GM10847 (cell line): Measurements from ENCODE around the gene FLYWCH2.

Experiments used
- POLR2A ChIP-seq: IDR thresholded peaks from 2 replicates; pipeline ENCODE4 v1.6.1; 2011; ENCODE audit not compliant: insufficient read length; ENCODE audit errors: extremely low read depth

Gene FLYWCH2

DNA sequence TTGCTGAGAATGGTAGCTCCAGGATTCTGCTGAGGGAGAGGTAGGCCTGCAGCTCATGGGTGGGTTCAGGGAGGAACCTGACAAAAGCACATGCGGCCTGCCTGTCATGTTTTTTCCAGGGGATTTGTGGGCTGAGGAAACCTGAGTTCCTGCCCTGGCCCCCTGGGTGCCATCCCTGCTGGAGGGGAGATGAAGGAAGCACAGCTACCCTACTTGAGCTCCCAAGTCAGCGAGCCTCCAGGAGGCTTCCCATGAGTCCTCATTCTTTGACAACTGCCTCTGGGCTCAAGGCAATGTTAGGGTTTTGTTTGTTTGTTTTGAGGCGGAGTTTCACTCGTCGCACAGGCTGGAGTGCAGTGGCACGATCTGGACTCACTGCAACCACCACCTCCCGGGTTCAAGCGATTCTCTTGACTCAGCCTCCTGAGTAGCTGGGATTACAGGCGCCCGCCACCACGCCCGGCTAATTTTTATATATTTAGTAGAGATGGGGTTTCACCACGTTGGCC lies 16.6 kb downstream of the FLYWCH2 start:
- no peak for TF ChIP-seq POLR2A

DNA sequence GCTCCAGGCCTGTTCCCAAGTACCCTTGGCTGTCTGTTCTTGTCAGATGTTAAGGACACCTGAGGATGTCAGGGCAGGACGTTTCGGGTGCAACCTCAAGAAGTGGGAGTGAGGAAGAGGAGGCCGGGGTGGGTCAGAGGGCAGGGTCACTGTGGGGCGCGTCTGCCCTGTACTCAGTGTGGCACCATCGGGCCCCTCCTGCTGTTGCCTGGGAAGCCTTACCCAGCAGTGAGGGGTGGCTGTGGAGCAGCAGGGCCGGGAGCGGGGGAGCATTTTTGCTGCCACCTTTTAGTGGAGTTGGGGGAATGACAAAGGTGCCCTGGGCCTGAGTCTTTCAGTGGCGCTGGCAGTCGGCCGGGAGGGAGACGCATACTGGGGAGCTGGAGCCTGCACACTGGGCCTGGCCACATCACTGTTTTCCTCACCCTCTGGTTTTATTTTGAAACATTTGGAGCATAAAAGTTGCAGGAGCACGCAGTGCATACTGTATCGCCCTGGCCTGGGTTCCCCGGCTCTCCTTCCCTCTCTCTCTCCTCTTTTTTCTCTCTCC lies 17.6 kb downstream of the FLYWCH2 start:
- TF ChIP-seq POLR2A, result no peak

DNA sequence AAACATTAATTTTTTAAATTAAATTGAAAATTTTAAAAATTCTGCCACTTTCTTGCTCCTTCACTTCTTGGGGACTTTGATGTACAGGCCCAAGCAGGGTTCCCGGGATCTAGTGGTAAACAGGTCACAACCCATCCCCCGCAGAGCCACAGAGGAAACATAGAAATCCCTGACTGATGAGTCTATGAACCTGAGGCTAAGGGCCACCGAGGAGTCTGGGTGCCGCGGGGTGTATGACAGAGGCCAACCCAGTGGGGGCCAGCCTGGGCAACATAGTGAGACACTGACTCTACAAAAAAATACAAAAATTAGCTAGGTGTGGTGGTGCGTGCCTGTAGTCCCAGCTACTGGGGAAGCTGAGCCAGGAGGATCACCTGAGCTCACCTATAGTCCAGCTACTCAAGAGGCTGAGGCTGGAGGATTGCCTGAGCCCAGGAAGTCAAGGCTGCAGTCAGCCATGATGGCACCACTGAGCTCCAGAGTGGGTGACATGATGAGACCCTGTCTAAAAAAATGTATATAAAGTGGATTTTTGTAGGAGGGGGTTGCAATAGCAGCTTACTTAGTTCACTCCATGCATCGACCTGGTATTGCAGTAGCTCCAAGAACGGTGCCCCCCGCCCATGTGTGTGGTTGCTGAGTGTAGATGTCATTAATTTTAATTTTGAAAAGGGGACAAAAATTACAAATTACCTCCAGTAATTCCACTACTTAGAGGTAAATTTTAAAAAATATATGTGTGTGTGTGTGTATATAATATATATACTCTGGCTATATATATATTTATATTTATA lies 19.5 kb downstream of the FLYWCH2 start:
- TF ChIP-seq POLR2A, result no peak

DNA sequence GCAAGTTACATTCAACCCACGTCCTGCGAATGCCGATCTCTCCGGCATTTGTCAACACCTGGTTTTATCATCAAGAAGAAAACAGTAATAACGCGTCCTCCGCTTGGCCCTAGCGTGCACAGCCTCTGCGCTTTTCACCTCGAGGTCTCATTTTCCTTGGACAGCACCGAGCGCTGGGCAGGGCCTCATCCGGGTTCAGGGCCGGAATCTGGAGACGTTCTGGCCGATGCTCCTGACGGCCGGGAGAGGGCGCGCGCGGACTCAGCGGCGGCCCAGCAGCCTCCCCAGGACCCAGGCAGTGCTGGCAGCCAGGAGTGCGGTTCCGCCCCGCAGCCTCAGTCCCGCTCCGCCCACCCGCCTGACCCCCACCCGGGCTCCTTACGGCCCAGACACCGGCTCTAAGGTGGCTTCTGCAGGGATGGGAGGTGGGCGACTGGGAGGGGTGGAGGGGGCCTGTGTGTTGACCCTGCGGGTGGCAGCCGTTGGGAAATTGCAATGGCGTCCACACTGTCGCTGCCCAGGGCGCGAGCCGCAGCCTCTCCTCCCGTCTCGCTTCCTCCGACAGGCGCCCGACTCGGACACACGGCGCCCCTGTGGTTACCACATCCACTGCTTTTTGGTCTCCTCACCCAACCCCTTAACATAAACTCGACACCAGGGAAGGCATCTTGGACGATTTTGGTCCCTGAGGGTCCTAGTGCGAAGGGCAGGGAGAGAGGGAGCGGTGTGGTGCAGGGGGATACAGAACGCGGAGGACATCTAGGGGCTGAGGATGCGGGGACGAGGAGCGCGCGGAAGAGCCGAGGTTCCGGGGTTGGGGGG lies 21.3 kb downstream of the FLYWCH2 start:
- peak; percentile 36 for TF ChIP-seq POLR2A

DNA sequence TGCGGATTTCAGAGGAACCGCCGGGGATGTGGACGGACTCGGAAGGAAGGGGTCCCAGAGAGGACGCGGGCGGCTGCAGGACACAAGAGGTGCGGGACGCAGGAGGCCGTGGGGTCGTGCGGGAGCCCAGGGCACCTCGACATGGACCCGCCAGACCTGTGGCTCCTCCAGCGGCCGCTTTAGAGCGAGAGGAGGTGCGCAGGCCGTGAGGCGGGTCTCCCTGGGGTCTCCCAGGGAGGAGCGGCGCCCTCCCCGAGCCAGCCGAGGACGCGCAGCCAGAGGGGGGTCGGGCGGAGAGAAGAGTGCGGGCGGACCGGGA lies 21.9 kb downstream of the FLYWCH2 start:
- TF ChIP-seq POLR2A, result no peak

DNA sequence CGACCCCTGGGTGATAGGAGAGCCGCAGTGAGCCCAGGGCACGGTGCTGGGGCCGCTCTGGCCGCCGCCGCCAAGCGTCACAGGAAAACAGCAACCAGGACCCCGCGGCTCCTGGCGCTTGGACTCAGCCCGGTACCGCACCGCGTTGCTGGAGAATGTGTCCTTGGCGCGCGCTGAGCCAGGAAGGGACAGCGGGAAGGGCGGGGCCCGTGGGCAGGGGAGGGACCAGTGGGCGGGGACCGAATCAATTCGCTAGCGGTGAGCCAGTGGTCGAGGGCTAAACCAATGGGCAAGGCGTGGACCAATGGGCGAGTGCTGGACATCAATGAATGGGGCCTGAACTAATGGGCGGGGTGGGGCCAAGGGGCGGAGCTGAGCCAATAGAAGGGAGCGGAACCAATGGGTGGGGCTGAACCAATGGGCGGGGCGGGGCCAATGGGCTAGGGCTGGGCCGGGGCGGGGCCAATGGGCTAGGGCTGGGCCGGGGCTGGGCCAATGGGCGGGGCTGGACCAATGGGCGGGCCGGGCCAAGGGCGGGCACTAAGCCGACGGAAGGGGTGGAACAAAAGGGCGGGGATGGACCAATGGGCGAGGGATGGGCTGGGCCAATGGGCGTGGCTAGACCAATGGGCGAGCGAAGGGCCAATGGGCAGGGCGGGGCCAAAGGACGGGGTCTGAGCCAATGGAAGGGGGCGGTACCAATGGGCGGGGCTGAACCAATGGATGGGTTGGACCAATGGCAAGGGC lies 22.4 kb downstream of the FLYWCH2 start:
- peak; percentile 94 for TF ChIP-seq POLR2A

DNA sequence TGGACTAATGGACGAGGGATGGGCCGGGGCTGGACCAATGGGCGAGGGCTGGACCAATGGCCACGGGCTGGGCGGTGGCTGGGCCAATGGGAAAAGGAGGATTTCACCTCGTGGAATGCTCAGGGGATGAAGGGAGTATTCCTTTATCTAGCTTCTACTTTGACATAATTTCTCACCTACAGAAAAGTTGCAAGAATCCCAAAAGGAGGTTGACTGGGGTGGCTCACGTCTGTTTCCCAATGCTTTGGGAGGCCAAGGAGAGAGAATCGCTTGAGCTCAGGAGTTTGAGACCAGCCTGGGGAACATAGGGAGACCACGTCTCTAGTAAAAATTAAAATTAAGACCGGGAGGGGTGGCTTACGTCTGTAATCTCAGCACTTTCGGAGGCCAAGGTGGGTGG lies 23.0 kb downstream of the FLYWCH2 start:
- TF ChIP-seq POLR2A, result no peak

DNA sequence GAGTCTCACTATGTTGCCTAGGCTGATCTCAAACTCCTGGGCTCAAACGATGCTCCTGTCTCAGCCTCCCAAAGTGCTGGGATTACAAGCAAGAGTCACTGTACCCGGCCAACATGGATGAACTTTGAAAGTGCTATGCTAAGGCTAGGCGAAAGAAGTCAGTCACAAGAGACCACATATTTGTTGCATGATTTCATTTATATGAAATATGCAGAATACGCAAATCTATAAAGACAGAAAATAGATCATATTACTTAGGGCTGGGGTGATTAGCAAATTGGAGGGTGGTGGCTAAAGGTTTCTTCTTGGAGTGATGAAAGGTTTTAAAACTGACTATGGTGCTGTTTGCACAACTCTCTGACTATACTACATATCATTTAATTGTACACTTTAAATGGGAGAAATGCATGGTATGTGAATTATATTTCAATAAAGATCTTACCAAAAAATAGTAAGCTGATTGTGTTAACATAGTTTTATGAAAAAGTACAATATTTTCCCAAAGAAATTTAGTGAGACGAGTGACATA lies 27.5 kb downstream of the FLYWCH2 start:
- no peak for TF ChIP-seq POLR2A

DNA sequence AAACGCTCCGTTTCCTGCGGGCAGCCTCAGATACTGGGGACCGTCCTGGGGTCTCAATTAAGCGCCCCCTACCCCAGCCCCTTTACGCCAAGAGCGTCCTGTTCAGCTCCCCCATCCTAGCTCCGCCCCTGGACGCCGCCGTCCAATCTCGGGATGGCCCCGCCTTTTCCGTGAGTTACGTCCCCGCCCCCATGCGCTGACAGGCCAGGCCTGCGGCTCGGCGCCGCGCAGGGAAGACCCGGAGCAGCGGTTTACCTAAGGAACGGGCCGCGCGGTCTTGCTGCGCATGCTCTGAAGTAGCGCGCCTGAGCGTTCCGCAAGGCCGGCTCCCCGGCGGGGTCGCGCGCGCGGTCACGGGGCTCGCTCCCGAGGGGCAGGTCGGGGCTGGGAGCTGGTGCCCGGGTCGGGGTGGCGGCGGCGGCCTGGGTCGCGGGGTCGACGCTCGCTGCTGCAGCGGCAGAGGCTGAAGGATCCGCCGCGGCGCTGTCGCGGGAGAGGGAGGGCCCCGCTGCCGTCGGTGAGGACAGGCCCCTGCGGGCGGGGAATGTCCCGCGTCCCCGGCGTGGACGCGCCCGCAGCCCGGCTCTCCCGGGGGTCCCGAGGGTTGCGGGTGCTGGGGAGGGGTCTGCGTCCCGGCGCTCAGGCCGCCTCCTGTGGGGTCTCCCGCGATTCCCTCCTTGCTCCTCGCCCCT lies 28.8 kb downstream of the FLYWCH2 start, which contains the start of gene FLYWCH1:
Gene FLYWCH1 (plus strand): TSS at position 294 of the 692 bp plus-strand sequence. CDS start 17,755 bp downstream, outside the sequence.
- TF ChIP-seq POLR2A, result no peak

DNA sequence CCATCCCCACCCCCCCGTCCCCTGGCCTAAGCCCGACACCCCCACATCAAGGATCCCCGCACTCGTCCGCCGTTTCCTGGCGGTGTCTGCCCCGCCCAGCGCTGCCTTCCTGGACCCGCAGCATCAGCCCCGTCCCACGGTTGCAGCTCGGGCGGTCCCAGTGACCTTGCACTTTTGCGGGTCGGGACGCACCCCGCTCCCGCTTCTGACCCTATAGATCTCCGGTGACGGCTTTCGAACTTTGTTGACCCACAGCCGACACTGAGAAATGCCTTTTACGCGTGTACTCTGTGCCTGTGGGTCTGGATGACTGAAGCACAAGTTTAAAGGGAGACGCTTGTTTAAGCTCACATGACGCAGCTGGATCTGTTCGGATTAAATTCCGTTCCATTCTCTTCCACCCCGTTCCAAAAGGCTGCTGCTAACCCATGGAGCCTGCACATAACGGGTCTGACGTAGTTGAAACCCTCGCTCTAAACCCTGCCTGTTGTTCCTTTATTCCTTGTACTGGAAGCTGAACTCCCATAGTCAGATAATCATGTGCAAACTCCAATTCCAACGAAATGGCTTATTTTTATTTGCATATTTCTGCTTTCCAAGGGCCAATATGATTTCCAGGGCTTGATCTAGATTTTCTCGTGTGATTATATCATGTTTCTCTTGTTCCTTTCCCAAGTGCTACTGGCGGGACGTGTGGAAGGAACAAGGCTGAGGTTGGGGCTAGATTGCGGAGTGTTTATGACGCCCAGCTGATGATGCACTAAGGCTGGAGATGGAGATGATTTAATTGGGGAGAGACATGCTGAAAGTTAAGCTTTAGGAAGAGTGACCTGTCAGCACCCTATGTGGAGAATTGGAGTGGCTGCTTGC lies 29.6 kb downstream of the FLYWCH2 start:
- TF ChIP-seq POLR2A, result no peak

DNA sequence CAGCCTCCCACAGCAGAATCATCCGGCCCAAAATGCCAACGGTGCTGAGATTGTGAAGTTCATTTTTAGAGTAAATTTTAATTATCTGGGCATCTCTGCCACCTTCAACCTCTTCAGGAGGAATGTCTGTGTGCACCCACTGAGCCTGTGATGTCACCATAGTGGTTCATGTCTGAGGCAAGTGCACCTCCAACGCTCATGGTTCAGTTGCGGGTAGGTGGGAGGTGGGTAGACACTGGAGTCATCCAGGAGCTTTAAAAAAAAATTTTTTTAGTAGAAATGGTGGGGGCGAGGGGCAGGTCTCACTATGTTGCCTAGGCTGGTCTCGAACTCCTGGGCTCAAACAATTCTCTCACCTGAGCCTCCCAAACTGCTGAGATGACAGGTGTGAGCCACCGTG lies 30.6 kb downstream of the FLYWCH2 start:
- no peak for TF ChIP-seq POLR2A

DNA sequence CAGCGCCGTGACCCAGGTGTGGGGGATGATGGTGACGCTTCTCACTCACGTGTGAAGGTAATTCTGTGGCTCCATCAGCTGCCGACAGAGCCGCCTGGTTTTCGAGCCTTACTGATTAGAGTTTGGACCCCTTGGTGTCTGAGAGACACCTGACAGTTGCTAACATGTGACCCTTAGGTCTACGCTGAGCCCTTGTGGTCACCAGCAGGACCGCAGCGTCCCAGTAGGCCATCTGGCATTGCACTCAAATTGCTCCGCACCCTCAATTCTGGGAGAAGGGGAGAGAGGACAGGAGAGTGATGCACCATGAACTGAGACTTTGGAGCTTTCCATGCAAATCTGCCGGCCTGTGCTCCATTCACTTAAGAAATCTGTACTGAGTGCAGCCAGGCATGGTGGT lies 31.2 kb downstream of the FLYWCH2 start:
- no peak for TF ChIP-seq POLR2A

DNA sequence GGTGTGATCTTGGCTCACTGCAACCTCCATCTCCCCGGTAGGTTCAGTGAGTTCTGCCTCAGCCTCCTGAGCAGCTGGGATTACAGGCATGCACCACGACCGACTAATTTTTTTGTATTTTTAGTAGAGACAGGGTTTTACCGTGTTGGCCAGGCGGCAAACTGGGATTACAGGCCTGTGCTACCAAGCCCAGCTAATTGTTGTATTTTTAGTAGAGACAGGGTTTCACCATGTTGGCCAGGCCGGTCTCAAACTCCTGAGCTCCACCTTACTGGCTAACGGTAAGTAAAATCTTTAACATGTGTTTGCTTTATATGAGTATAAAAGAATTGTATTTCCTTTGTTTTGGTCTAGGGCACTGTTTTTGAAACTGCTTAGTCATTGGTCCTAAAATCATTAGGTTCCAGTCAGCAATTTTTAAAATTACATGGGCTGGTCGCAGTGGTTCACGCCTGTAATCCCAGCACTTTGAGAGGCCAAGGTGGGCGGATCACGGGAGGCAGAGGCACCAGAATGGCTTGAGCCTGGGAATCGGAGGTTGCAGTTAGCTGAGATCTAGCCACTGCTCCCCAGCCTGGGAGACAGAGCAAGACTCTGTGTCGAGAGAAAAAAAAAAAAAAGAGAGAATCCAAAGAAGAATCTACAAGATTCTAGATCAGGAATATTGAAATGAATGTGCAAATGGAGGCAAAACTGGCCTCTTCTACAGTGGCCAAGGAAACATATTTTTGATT lies 32.3 kb downstream of the FLYWCH2 start:
- no peak for TF ChIP-seq POLR2A
